ENCODE results near the gene SLC2A9.

The SLC2A9 gene

GRCh38 chr4:9946170-9946569 lies 75.1 kb downstream of the SLC2A9 start:
- Histone ChIP-seq H2AFZ (ENCODE audit: low read length) (no peak overlapping the region), H3K9me2 (replicated peaks; ENCODE audit: low read depth, low read length) (no peaks in the 10 kb centered on the region), H3K4me1 (ENCODE audit: insufficient read depth, low read length, poor library complexity, severe bottlenecking) (no peaks in the 10 kb centered on the region), H3K9me3 (ENCODE audit: insufficient read depth, low read depth, low read length) (no peaks in the 10 kb centered on the region), H3K9ac (ENCODE audit: low read depth, low read length, poor library complexity, severe bottlenecking) (no peak overlapping the region), H3K79me2 (ENCODE audit: insufficient read depth, low read length) (no peaks in the 10 kb centered on the region), H4K20me1 (ENCODE audit: insufficient read depth, low read length, poor library complexity, severe bottlenecking) (no peaks in the 10 kb centered on the region), H3K4me3 (ENCODE audit: low read length, poor library complexity, severe bottlenecking) (no peak overlapping the region), H3K4me2 (ENCODE audit: low read depth, low read length, poor library complexity, severe bottlenecking) (no peak overlapping the region), H3K27me3 (ENCODE audit: insufficient read depth, low read length, poor library complexity, severe bottlenecking) (no peaks in the 10 kb centered on the region), H3F3A (ENCODE audit: low read depth) (no peaks in the 10 kb centered on the region), H3K36me3 (ENCODE audit: insufficient read depth, low read length) (no peaks in the 10 kb centered on the region)
- TF ChIP-seq CTCF (conservative IDR thresholded peaks at IDR 0.05; ENCODE audit: low read length) (no peak), EZH2phosphoT487 (IDR thresholded peaks at IDR 0.05; ENCODE audit: borderline replicate concordance) (no peak)

GRCh38 chr4:9944431-9945425 lies 76.6 kb downstream of the SLC2A9 start:
- Histone ChIP-seq H2AFZ (ENCODE audit: low read length) (no peak overlapping the region), H3K9me3 (ENCODE audit: insufficient read depth, low read depth, low read length) (no peaks in the 10 kb centered on the region), H3K27me3 (ENCODE audit: insufficient read depth, low read length, poor library complexity, severe bottlenecking) (no peaks in the 10 kb centered on the region), H3F3A (ENCODE audit: low read depth) (no peaks in the 10 kb centered on the region), H3K9me2 (replicated peaks; ENCODE audit: low read depth, low read length) (no peaks in the 10 kb centered on the region), H3K4me1 (ENCODE audit: insufficient read depth, low read length, poor library complexity, severe bottlenecking) (no peaks in the 10 kb centered on the region), H3K9ac (ENCODE audit: low read depth, low read length, poor library complexity, severe bottlenecking) (no peak overlapping the region), H3K4me3 (ENCODE audit: low read length, poor library complexity, severe bottlenecking) (no peak overlapping the region), H3K4me2 (ENCODE audit: low read depth, low read length, poor library complexity, severe bottlenecking) (no peak overlapping the region), H3K36me3 (ENCODE audit: insufficient read depth, low read length) (no peaks in the 10 kb centered on the region), H4K20me1 (ENCODE audit: insufficient read depth, low read length, poor library complexity, severe bottlenecking) (no peaks in the 10 kb centered on the region), H3K79me2 (ENCODE audit: insufficient read depth, low read length) (no peaks in the 10 kb centered on the region)
- TF ChIP-seq EZH2phosphoT487 (IDR thresholded peaks at IDR 0.05; ENCODE audit: borderline replicate concordance), result no peak
- TF ChIP-seq CTCF (conservative IDR thresholded peaks at IDR 0.05; ENCODE audit: low read length), result no peak

- Histone ChIP-seq H3K9me2 (replicated peaks; ENCODE audit: low read depth, low read length) (no peaks in the 10 kb centered on the region), H3K4me2 (ENCODE audit: low read depth, low read length, poor library complexity, severe bottlenecking) (no peak overlapping the region), H4K20me1 (ENCODE audit: insufficient read depth, low read length, poor library complexity, severe bottlenecking) (no peaks in the 10 kb centered on the region), H3K79me2 (ENCODE audit: insufficient read depth, low read length) (no peaks in the 10 kb centered on the region), H3F3A (ENCODE audit: low read depth) (no peaks in the 10 kb centered on the region), H3K4me1 (ENCODE audit: insufficient read depth, low read length, poor library complexity, severe bottlenecking) (no peaks in the 10 kb centered on the region), H3K9ac (ENCODE audit: low read depth, low read length, poor library complexity, severe bottlenecking) (no peak overlapping the region), H2AFZ (ENCODE audit: low read length) (no peak overlapping the region), H3K9me3 (ENCODE audit: insufficient read depth, low read depth, low read length) (no peaks in the 10 kb centered on the region), H3K27me3 (ENCODE audit: insufficient read depth, low read length, poor library complexity, severe bottlenecking) (no peaks in the 10 kb centered on the region), H3K36me3 (ENCODE audit: insufficient read depth, low read length) (no peaks in the 10 kb centered on the region), H3K4me3 (ENCODE audit: low read length, poor library complexity, severe bottlenecking) (no peak overlapping the region)
- no peak for TF ChIP-seq CTCF (conservative IDR thresholded peaks at IDR 0.05; ENCODE audit: low read length)
- no peak for TF ChIP-seq EZH2phosphoT487 (IDR thresholded peaks at IDR 0.05; ENCODE audit: borderline replicate concordance)
Observed at GRCh38 chr4:9943761-9944160, 77.5 kb downstream of the SLC2A9 start.

Data from Loucy (cell line).